Measurements from ENCODE around the gene MAD1L1. TPM values are rescaled to one million over a fixed set of nuclear protein-coding genes. Genes with fewer than 3 reads are reported as not detected.

The MAD1L1 gene
- total RNA-seq, 2 donors from 2014 or later, result 59.1 to 61.4 TPM

DNA sequence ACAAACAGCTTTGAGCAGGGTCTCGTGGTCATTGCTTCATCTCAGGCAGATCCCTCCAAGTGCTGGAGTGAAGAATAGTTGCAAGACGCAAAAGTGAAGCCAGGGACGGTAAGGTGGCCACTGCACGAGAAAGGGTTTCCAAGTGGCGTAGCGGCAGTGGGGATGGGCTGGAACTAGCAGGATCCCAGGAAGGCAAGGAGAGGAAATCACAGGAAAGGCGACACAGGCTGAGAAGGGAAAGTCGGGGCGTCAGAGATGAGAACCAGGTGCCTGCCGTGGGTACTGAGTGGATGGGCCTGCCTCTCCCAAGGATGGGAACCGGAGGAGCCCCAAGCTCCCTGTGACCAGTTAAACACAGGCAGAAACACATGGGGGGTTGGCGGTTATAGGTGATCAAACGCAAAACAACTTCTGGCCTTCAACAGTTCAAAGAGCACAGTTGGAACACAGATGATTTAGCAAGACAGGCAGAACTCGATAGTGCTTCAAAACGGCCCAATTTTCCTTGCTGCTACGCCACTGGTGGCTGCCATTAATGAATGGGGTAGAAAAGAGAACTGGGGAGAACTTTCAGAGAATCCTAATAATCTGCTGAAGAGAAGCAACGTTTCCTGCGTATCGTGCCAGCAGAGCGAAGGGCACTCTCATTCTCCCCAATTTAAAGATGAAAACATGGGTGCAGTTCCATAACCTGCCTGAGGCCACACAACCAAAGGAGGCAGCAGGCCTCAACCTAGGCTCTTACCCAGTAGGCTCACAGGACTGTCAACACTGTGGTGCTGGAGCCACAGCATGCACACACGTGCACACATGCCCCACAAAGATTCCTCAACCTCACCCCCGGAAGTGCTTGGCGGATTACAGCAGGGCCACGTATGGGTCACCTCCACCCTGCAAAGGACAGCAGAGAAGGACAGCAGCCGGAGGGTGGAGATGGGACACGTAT, 61.9 kb downstream of the MAD1L1 start:
- DNase-seq, result no peak
- peaks cover 29% of the 10 kb centered on the region for H3K36me3 ChIP-seq (ENCODE audit: control insufficient read depth, insufficient read depth, low read length)
- no peak overlapping the region for H3K27ac ChIP-seq (ENCODE audit: low read depth, low read length)
- WGBS, 2 experiments (ENCODE audit: insufficient coverage in 1 of 2, insufficient read length in 1 of 2), result 94 to 98% methylated on average over 25 to 26 of the region's 26 CpGs
- no peaks in the 10 kb centered on the region for H3K9me3 ChIP-seq (ENCODE audit: control insufficient read depth, low read length)
- no peak overlapping the region for H3K4me3 Mint-ChIP-seq
- TF ChIP-seq, protein P1, sequence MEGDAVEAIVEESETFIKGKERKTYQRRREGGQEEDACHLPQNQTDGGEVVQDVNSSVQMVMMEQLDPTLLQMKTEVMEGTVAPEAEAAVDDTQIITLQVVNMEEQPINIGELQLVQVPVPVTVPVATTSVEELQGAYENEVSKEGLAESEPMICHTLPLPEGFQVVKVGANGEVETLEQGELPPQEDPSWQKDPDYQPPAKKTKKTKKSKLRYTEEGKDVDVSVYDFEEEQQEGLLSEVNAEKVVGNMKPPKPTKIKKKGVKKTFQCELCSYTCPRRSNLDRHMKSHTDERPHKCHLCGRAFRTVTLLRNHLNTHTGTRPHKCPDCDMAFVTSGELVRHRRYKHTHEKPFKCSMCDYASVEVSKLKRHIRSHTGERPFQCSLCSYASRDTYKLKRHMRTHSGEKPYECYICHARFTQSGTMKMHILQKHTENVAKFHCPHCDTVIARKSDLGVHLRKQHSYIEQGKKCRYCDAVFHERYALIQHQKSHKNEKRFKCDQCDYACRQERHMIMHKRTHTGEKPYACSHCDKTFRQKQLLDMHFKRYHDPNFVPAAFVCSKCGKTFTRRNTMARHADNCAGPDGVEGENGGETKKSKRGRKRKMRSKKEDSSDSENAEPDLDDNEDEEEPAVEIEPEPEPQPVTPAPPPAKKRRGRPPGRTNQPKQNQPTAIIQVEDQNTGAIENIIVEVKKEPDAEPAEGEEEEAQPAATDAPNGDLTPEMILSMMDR (conservative IDR thresholded peaks at IDR 0.05), result peak; percentile 43
- no peaks in the 10 kb centered on the region for H3K4me1 ChIP-seq (ENCODE audit: control insufficient read depth, insufficient read depth, low read length)
- no peaks in the 10 kb centered on the region for H3K27me3 Mint-ChIP-seq (ENCODE audit: insufficient read depth)
- H3K4me1 Mint-ChIP-seq, result no peaks in the 10 kb centered on the region
- peaks cover 47% of the 10 kb centered on the region for H3K36me3 Mint-ChIP-seq (ENCODE audit: low read depth)
- H3K9ac ChIP-seq (ENCODE audit: extremely low read depth, low read length, poor library complexity, severe bottlenecking), result no peak overlapping the region
- H3K4me3 ChIP-seq (ENCODE audit: low read length), result no peak overlapping the region
- no peaks in the 10 kb centered on the region for H3K9me3 Mint-ChIP-seq
- H3K27me3 ChIP-seq (ENCODE audit: control insufficient read depth, insufficient read depth, low read length, poor library complexity, severe bottlenecking), result no peaks in the 10 kb centered on the region
- peak overlapping the region; percentile 55 for H3K27ac Mint-ChIP-seq

DNA sequence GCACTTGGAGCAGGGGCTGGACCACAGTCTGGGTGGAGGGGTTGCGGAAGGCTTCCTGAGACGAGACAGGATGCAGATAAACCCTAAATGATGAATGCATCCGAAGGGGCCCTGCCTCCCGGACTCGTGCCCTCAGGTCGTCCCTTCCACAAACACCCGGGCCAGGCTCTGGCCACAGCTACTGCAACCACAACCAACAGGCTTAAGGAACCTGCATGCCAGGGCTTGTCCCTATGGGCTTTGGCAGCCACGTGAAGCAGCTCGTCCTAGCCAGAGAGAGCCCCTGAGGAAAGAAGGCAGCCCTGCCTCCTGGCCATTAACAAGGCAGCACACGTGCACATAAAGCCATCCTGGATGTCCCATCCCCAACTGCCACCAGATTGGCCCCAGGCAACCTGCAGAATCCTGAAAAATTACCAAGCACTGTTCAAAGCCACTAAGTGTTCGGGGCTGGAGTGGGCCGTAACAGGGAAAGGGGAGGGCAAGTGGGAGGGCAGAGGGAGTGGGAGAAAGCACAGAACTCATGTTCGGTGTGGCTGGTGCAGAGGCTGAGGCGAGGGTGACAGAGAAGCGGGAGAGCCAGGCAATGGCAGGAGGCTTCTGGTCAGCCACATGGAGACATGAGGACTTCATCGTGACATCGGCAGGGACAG, 62.7 kb downstream of the MAD1L1 start:
- Histone ChIP-seq H3K9ac (ENCODE audit: extremely low read depth, low read length, poor library complexity, severe bottlenecking) (no peak overlapping the region), H3K27me3 (ENCODE audit: control insufficient read depth, insufficient read depth, low read length, poor library complexity, severe bottlenecking) (no peaks in the 10 kb centered on the region), H3K27ac (ENCODE audit: low read depth, low read length) (peak overlapping the region; percentile 38), H3K36me3 (ENCODE audit: control insufficient read depth, insufficient read depth, low read length) (peaks cover 25% of the 10 kb centered on the region), H3K4me1 (ENCODE audit: control insufficient read depth, insufficient read depth, low read length) (no peaks in the 10 kb centered on the region), H3K4me3 (ENCODE audit: low read length) (no peak overlapping the region), H3K9me3 (ENCODE audit: control insufficient read depth, low read length) (no peaks in the 10 kb centered on the region)
- no peaks in the 10 kb centered on the region for H3K9me3 Mint-ChIP-seq
- 90 to 94% methylated on average over 13 to 17 of the region's 17 CpGs for WGBS, 2 experiments (ENCODE audit: insufficient coverage in 1 of 2, insufficient read length in 1 of 2)
- TF ChIP-seq, protein P1 (conservative IDR thresholded peaks at IDR 0.05), result no peak
- no peak overlapping the region for H3K27ac Mint-ChIP-seq
- no peaks in the 10 kb centered on the region for H3K4me1 Mint-ChIP-seq
- DNase-seq, result no peak
- H3K27me3 Mint-ChIP-seq (ENCODE audit: insufficient read depth), result no peaks in the 10 kb centered on the region
- H3K4me3 Mint-ChIP-seq, result no peak overlapping the region
- peaks cover 42% of the 10 kb centered on the region for H3K36me3 Mint-ChIP-seq (ENCODE audit: low read depth)

DNA sequence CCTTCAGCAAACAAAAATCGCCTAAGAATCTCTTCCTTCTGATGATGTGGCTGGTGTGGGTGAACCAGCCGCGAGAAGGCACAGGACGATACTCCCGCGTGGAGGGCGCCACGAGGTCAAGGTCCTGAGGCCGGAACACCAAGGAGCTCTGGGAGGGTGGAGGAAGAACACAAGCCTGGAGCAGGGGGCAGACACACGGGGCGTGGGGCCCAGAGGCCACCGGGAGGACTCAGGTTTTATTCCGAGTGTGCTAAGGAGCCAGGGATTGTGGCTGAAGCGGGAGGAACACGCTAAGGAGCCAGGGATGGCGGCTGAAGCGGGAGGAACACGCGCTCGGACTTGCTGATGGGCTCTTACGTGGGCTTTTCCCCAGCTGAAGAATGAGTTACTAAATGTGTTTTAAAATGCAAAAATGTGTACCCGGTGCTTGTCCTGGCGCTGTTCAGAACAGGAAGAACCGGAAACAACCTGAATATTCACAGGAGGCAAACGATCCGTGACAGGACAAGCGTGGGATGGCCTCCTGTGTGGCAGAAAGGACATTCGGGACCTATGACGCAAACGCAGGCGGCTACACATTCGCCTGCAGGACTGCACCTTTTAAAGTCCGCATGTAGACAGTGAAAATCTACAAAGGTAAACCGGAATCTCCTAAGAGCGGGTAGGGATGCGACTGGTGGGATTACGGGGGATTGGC, 64.0 kb downstream of the MAD1L1 start:
- Histone ChIP-seq H3K4me1 (ENCODE audit: control insufficient read depth, insufficient read depth, low read length) (peaks cover 2% of the 10 kb centered on the region), H3K4me3 (ENCODE audit: low read length) (no peak overlapping the region), H3K36me3 (ENCODE audit: control insufficient read depth, insufficient read depth, low read length) (peaks cover 25% of the 10 kb centered on the region), H3K27ac (ENCODE audit: low read depth, low read length) (no peak overlapping the region), H3K27me3 (ENCODE audit: control insufficient read depth, insufficient read depth, low read length, poor library complexity, severe bottlenecking) (no peaks in the 10 kb centered on the region), H3K9me3 (ENCODE audit: control insufficient read depth, low read length) (no peaks in the 10 kb centered on the region), H3K9ac (ENCODE audit: extremely low read depth, low read length, poor library complexity, severe bottlenecking) (no peak overlapping the region)
- WGBS, 2 experiments (ENCODE audit: insufficient coverage in 1 of 2, insufficient read length in 1 of 2), result 94 to 96% methylated on average over 24 to 37 of the region's 37 CpGs
- Mint-ChIP-seq H3K9me3 (no peaks in the 10 kb centered on the region), H3K36me3 (ENCODE audit: low read depth) (peaks cover 37% of the 10 kb centered on the region), H3K4me3 (no peak overlapping the region), H3K27ac (peak overlapping the region; percentile 79), H3K27me3 (ENCODE audit: insufficient read depth) (no peaks in the 10 kb centered on the region), H3K4me1 (peaks cover 6% of the 10 kb centered on the region)
- TF ChIP-seq, protein P1 (conservative IDR thresholded peaks at IDR 0.05), result no peak
- no peak for DNase-seq

All from endodermal cell (in vitro differentiated cells).